Neural cell (in vitro differentiated cells): ENCODE data around the gene SUFU.

ENCODE experiments used
- CTCF ChIP-seq: fragments of 450-650 bp; IDR thresholded peaks from 2 replicates; pipeline ENCODE4 v1.5.1; 2014; ENCODE audit warnings: antibody characterized with exemption, mild to moderate bottlenecking, moderate library complexity; ENCODE audit not compliant: poor library complexity, severe bottlenecking
- EP300 ChIP-seq: fragments of 450-650 bp; conservative IDR thresholded peaks from 2 replicates; pipeline ENCODE4 v1.6.1; 2014; ENCODE audit warnings: antibody characterized with exemption, mild to moderate bottlenecking, moderate library complexity; ENCODE audit not compliant: poor library complexity, severe bottlenecking
- MXI1 ChIP-seq: fragments of 450-650 bp; conservative IDR thresholded peaks from 2 replicates; pipeline ENCODE4 v1.6.1; 2014; ENCODE audit warnings: antibody characterized with exemption, mild to moderate bottlenecking; ENCODE audit not compliant: poor library complexity, severe bottlenecking
- POLR2AphosphoS5 ChIP-seq: IDR thresholded peaks from 2 replicates; pipeline ENCODE4 v1.6.1; 2012
- REST ChIP-seq: IDR thresholded peaks from 2 replicates; pipeline ENCODE4 v1.6.1; 2012; ENCODE audit warnings: borderline replicate concordance
- TAF1 ChIP-seq: IDR thresholded peaks from 2 replicates; pipeline ENCODE4 v1.6.1; 2012; ENCODE audit warnings: low read depth

GRCh38 chr10:102632394-102633111 is 128.8 kb downstream of the SUFU start:
- TF ChIP-seq TAF1 (no peak), CTCF (no peak), REST (no peak), POLR2AphosphoS5 (no peak), EP300 (no peak), MXI1 (no peak)
